H1 (cell line): ENCODE measurements around the gene ACADSB. TPM values are rescaled to one million over a fixed set of nuclear protein-coding genes. Genes with fewer than 3 reads are reported as not detected.

ENCODE experiments used
- CTCF ChIA-PET: fragments of 300-600 bp; sonication (Branson Sonifier 250); formaldehyde crosslinking; loops from one replicate; lab custom pipeline; 2021; ENCODE audit not compliant: partially characterized antibody; lab: Charles Lee
- POLR2A ChIA-PET: fragments of 300-600 bp; sonication (Branson Sonifier 250); formaldehyde crosslinking; loops from one replicate; lab custom pipeline; 2021; ENCODE audit warnings: inconsistent platforms; ENCODE audit not compliant: partially characterized antibody; lab: Charles Lee
- DNase-seq, 2 experiments: peaks; one replicate each; pipeline versions ENCODE4 v3.0.0 to v3.0.0-alpha.2; 2010 to 2022; ENCODE audit warnings: low spot score in 2 of 2, low read depth in 1 of 2, mixed read lengths in 1 of 2
- FAIRE-seq: peaks from 2 replicates; lab custom pipeline; 2011; peaks lifted over from hg19 to GRCh38; lab: Jason Lieb, UNC
- H2AFZ ChIP-seq: 2 replicates; pipeline ENCODE4 v1.8.1; 2012; ENCODE audit warnings: low read length, inconsistent platforms
- H2AK5ac ChIP-seq: 2 replicates; pipeline ENCODE4 v1.6.1; 2013; ENCODE audit warnings: low read depth, low read length
- H2BK120ac ChIP-seq: replicated peaks from 2 replicates; pipeline ENCODE3; 2013; ENCODE audit warnings: low read depth, low read length, inconsistent platforms
- H2BK12ac ChIP-seq: 2 replicates; pipeline ENCODE4 v1.6.1; 2013; ENCODE audit warnings: low read depth, low read length
- H2BK15ac ChIP-seq: 2 replicates; pipeline ENCODE4 v1.6.1; 2013; ENCODE audit warnings: low read length
- H2BK20ac ChIP-seq: 2 replicates; pipeline ENCODE4 v1.6.1; 2013; ENCODE audit warnings: low read length
- H2BK5ac ChIP-seq: 2 replicates; pipeline ENCODE4 v1.6.1; 2013; ENCODE audit warnings: low read depth, low read length
- H3K14ac ChIP-seq: 2 replicates; pipeline ENCODE4 v1.6.1; 2013; ENCODE audit warnings: inconsistent platforms; ENCODE audit not compliant: insufficient read length
- H3K18ac ChIP-seq: 2 replicates; pipeline ENCODE4 v1.6.1; 2013; ENCODE audit warnings: low read length; ENCODE audit errors: extremely low read depth
- H3K23ac ChIP-seq: 2 replicates; pipeline ENCODE4 v1.6.1; 2013; ENCODE audit warnings: inconsistent platforms; ENCODE audit not compliant: insufficient read length
- H3K23me2 ChIP-seq: 2 replicates; pipeline ENCODE4 v1.6.1; 2013; ENCODE audit warnings: low read depth, low read length
- H3K27ac ChIP-seq: 2 replicates; pipeline ENCODE4 v1.6.1; 2011; ENCODE audit warnings: low read depth, low read length, inconsistent platforms
- H3K27me3 ChIP-seq, 4 experiments: replicated peaks in 1 of 4; 1 replicate in 1 of 4; 2 replicates in 3 of 4; pipeline versions ENCODE4 v1.6.1 to v1.8.1; 2011 to 2013; ENCODE audit warnings: low read length in 3 of 4, mild to moderate bottlenecking in 3 of 4, inconsistent platforms in 2 of 4, mixed read lengths in 2 of 4, moderate library complexity in 1 of 4; ENCODE audit not compliant: control insufficient read depth in 3 of 4, insufficient read depth in 3 of 4; ENCODE audit errors: extremely low read depth in 1 of 4
- H3K36me3 ChIP-seq, 4 experiments: 2 replicates each; pipeline versions ENCODE4 v1.6.1 to v1.8.1; 2011 to 2013; ENCODE audit warnings: mild to moderate bottlenecking in 4 of 4, low read length in 3 of 4, moderate library complexity in 2 of 4, control low read depth in 1 of 4, inconsistent platforms in 1 of 4; ENCODE audit not compliant: insufficient read depth in 4 of 4, control insufficient read depth in 2 of 4
- H3K4ac ChIP-seq: replicated peaks from 2 replicates; pipeline ENCODE3; 2013; ENCODE audit warnings: low read length, low read depth, mixed read lengths, inconsistent platforms; ENCODE audit not compliant: insufficient read length
- H3K4me1 ChIP-seq, 4 experiments: replicated peaks in 1 of 4; 1 replicate in 1 of 4; 2 replicates in 3 of 4; pipeline versions ENCODE4 v1.6.1 to v1.8.1; 2011 to 2013; ENCODE audit warnings: low read length in 3 of 4, inconsistent platforms in 2 of 4, mixed read lengths in 1 of 4; ENCODE audit not compliant: insufficient read depth in 4 of 4, control insufficient read depth in 3 of 4
- H3K4me2 ChIP-seq, 2 experiments: 2 replicates each; pipeline versions ENCODE4 v1.6.1 to v1.8.1; 2011 to 2013; ENCODE audit warnings: low read depth in 2 of 2, low read length in 2 of 2, control low read depth in 1 of 2, inconsistent platforms in 1 of 2, mild to moderate bottlenecking in 1 of 2; ENCODE audit not compliant: insufficient read depth in 1 of 2
- H3K4me3 ChIP-seq, 4 experiments: fragments of 200-600, 300-600 bp in 1 of 4; sonication (generic), shearing (Covaris generic), sonication (Bioruptor Twin) in 1 of 4; 2 replicates each; pipeline versions ENCODE4 v1.5.1 to v1.8.1; 2011 to 2016; ENCODE audit warnings: low read length in 4 of 4, low read depth in 3 of 4, control low read depth in 2 of 4, inconsistent platforms in 2 of 4, mild to moderate bottlenecking in 2 of 4, mixed read lengths in 1 of 4, moderate library complexity in 1 of 4; ENCODE audit not compliant: insufficient read depth in 2 of 4; ENCODE audit errors: extremely low read depth in 1 of 4
- H3K56ac ChIP-seq: replicated peaks from 2 replicates; pipeline ENCODE3; 2013; ENCODE audit warnings: low read depth, mild to moderate bottlenecking, mixed read lengths, low read length, inconsistent platforms; ENCODE audit not compliant: insufficient read length
- H3K79me1 ChIP-seq: 2 replicates; pipeline ENCODE4 v1.6.1; 2013; ENCODE audit warnings: low read depth, low read length, control low read depth
- H3K79me2 ChIP-seq, 2 experiments: 2 replicates each; pipeline versions ENCODE4 v1.6.1 to v1.8.1; 2012 to 2013; ENCODE audit warnings: low read length in 2 of 2, mild to moderate bottlenecking in 2 of 2, inconsistent platforms in 1 of 2; ENCODE audit not compliant: insufficient read depth in 2 of 2, control insufficient read depth in 1 of 2
- H3K9ac ChIP-seq, 4 experiments: replicated peaks in 1 of 4; 1 replicate in 1 of 4; 2 replicates in 3 of 4; pipeline versions ENCODE4 v1.6.1 to v1.8.1; 2011 to 2013; ENCODE audit warnings: low read depth in 3 of 4, low read length in 3 of 4, control low read depth in 2 of 4, mild to moderate bottlenecking in 2 of 4, moderate library complexity in 2 of 4, inconsistent platforms in 1 of 4; ENCODE audit errors: extremely low read depth in 1 of 4
- H3K9me3 ChIP-seq, 2 experiments: 2 replicates each; pipeline versions ENCODE4 v1.6.1 to v1.8.1; 2012 to 2013; ENCODE audit warnings: mild to moderate bottlenecking in 2 of 2, moderate library complexity in 2 of 2, control low read depth in 1 of 2, inconsistent platforms in 1 of 2, low read depth in 1 of 2, low read length in 1 of 2, mixed read lengths in 1 of 2; ENCODE audit not compliant: insufficient read depth in 2 of 2
- H4K20me1 ChIP-seq, 2 experiments: replicated peaks in 1 of 2; 2 replicates each; pipeline versions ENCODE3 to v1.8.1; 2011 to 2013; ENCODE audit warnings: inconsistent platforms in 2 of 2, low read length in 2 of 2, mild to moderate bottlenecking in 1 of 2; ENCODE audit not compliant: insufficient read depth in 2 of 2, control insufficient read depth in 1 of 2
- H4K5ac ChIP-seq: 2 replicates; pipeline ENCODE4 v1.6.1; 2013; ENCODE audit warnings: low read length, low read depth, mixed read lengths, inconsistent platforms; ENCODE audit not compliant: insufficient read length
- H4K8ac ChIP-seq: 2 replicates; pipeline ENCODE4 v1.8.0; 2013; ENCODE audit warnings: mild to moderate bottlenecking, moderate library complexity, low read length, inconsistent platforms; ENCODE audit not compliant: insufficient read depth; ENCODE audit errors: extremely low read depth
- H4K91ac ChIP-seq: replicated peaks from 2 replicates; pipeline ENCODE3; 2013; ENCODE audit warnings: low read length, mixed read lengths, inconsistent platforms; ENCODE audit not compliant: insufficient read length
- FOSL1 ChIP-seq: IDR thresholded peaks from 2 replicates; pipeline ENCODE4 v1.6.1; 2011; ENCODE audit warnings: mild to moderate bottlenecking, low read depth, low read length, moderate library complexity; ENCODE audit not compliant: insufficient read depth
- MAFK ChIP-seq: IDR thresholded peaks from 2 replicates; pipeline ENCODE4 v1.6.1; 2012; ENCODE audit warnings: low read depth, mild to moderate bottlenecking, improper control_type of control experiment, low read length
- NRF1 ChIP-seq: IDR thresholded peaks from 2 replicates; pipeline ENCODE4 v1.6.1; 2011; ENCODE audit warnings: mild to moderate bottlenecking, low read depth, low read length, improper control_type of control experiment
- POLR2AphosphoS5 ChIP-seq: IDR thresholded peaks from 2 replicates; pipeline ENCODE4 v1.6.1; 2011; ENCODE audit warnings: low read depth, low read length
- TEAD4 ChIP-seq: IDR thresholded peaks from 2 replicates; pipeline ENCODE4 v1.6.1; 2012; ENCODE audit warnings: low read depth, low read length, inconsistent platforms, mixed read lengths
- YY1 ChIP-seq: IDR thresholded peaks from 2 replicates; pipeline ENCODE4 v1.6.1; 2011; ENCODE audit warnings: low read depth, mild to moderate bottlenecking, low read length
- WGBS, 2 experiments: shearing (Covaris generic) in 1 of 2; methylation state at CpG; one replicate each; pipeline versions ENCODE4 v1.1.6 to v1.1.7; 2013 to 2015; ENCODE audit warnings: low lambda C conversion rate in 2 of 2, mixed read lengths in 2 of 2, inconsistent platforms in 1 of 2, low coverage in 1 of 2, missing lambda C conversion rate in 1 of 2; ENCODE audit not compliant: insufficient replicate concordance in 2 of 2, insufficient coverage in 1 of 2, insufficient read length in 1 of 2; ENCODE audit errors: extremely low coverage in 1 of 2, missing lambda C conversion rate in 1 of 2; 5-methylcytosine and 5-hydroxymethylcytosine counted together
- polyA plus RNA-seq, 7 experiments: library from polyadenylated mRNA; depleted of rRNA in 3 of 7; stranded (reverse) in 5 of 7; unstranded in 2 of 7; fragments of >200 nt in 5 of 7; fragments of 200-250 nt in 2 of 7; gene quantifications; 1 replicate in 5 of 7; 2 replicates in 1 of 7; 4 replicates in 1 of 7; pipeline versions ENCODE4 v1.2.1 to v1.2.3, GENCODE V29; 2011 to 2013; ENCODE audit warnings: missing spikeins in 2 of 7, mixed read lengths in 2 of 7
- total RNA-seq: library from RNA; stranded (reverse); fragmentation: NEBNext Ultra II Directional; extraction: Animal tissue kit (Norgen Biotek cat#: 25700); gene quantifications from 2 replicates; pipeline ENCODE4 v1.2.1, GENCODE V29; 2021
- TF ChIP-seq, protein P1 (sequence below): IDR thresholded peaks from 2 replicates; pipeline ENCODE4 v1.6.1; 2012; ENCODE audit warnings: inconsistent platforms

ACADSB gene
- total and polyA plus RNA-seq, 2 of the 8 experiments (the other 6 are each of a cell fraction or from before 2014, with no cell fraction given): 5.6 to 11.2 TPM

DNA sequence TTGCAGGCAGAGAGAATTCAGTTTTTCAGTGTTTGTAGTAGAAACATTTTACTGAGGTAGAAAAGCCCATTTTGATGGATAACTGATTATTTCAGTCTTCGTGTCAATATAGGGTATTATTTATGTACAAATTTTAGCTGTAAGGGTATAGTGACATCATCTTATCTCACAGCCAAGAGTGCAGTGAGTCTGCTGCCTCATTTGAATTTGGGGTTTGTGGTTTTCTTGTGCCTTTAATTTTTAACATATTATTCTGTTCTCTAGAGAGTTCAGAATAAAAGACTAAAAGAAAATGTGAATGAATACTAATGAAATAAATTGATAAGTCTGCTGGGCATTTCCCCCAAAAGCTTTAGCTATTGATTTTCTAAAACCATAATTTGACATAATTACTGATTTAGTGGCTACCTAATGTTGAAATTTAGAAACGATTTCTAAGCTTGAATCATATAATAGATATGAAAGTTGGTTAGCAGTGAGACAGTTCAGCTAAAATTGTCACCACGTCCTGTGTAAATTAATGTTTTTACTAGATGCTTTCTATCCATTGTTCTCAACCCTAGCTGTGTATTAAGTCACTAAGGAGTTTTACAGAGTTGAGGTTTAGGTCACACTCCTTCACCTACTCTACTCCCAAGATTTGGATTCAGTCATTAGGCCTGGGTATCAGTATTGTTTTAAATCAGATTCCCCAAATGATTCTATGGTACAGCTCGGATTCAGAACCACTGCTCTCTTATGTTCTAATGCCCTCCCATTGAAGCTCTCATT, 37.3 kb downstream of the ACADSB start:
- no peak overlapping the region for H3K27ac ChIP-seq
- no peak overlapping the region for H2BK20ac ChIP-seq
- H2AFZ ChIP-seq: no peak overlapping the region
- H3K4me2 ChIP-seq: no peak overlapping the region
- no peaks in the 10 kb centered on the region for H3K23me2 ChIP-seq
- H3K4me3 ChIP-seq: no peak overlapping the region
- POLR2A ChIA-PET: interaction anchor here (1.2 kb wide), 1 partner anchor 99 kb away, joined by 4 read pairs; no protein-coding TSS in a partner anchor
- TF ChIP-seq POLR2AphosphoS5: no peak
- no peak for TF ChIP-seq TEAD4
- no peak for TF ChIP-seq FOSL1
- no peak for TF ChIP-seq MAFK
- TF ChIP-seq NRF1: no peak
- TF ChIP-seq, protein P1, sequence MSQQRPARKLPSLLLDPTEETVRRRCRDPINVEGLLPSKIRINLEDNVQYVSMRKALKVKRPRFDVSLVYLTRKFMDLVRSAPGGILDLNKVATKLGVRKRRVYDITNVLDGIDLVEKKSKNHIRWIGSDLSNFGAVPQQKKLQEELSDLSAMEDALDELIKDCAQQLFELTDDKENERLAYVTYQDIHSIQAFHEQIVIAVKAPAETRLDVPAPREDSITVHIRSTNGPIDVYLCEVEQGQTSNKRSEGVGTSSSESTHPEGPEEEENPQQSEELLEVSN: no peak
- TF ChIP-seq YY1: no peak
- CTCF ChIA-PET: interaction anchor here (0.9 to 4.7 kb wide), 13 partner anchors 13 to 513 kb away, joined by 3 to 20 read pairs (median 4); no protein-coding TSS in a partner anchor
- no peak overlapping the region for H2BK12ac ChIP-seq
- no peaks in the 10 kb centered on the region for H3K79me1 ChIP-seq
- no peaks in the 10 kb centered on the region for H4K20me1 ChIP-seq
- no peak overlapping the region for H3K4ac ChIP-seq
- H2BK5ac ChIP-seq: no peak overlapping the region
- no peak for FAIRE-seq
- H4K8ac ChIP-seq: no peak overlapping the region
- H3K14ac ChIP-seq: no peak overlapping the region
- H3K56ac ChIP-seq: no peak overlapping the region
- WGBS, 2 experiments: 84% methylated on average over 4 of the region's 4 CpGs; no CpG with 5 or more reads in 1 of the 2 experiments
- no peaks in the 10 kb centered on the region for H3K27me3 ChIP-seq
- H4K5ac ChIP-seq: no peak overlapping the region
- H3K4me1 ChIP-seq: no peaks in the 10 kb centered on the region
- H3K9me3 ChIP-seq: no peaks in the 10 kb centered on the region
- no peak overlapping the region for H2BK120ac ChIP-seq
- DNase-seq: no peak
- no peaks in the 10 kb centered on the region for H3K79me2 ChIP-seq
- H2BK15ac ChIP-seq: no peak overlapping the region
- H4K91ac ChIP-seq: no peak overlapping the region
- peaks cover 0 to 12% (median 7%) of the 10 kb centered on the region in 4 experiments; a peak in 6 of 8 replicates for H3K36me3 ChIP-seq
- H3K9ac ChIP-seq: no peak overlapping the region
- H3K23ac ChIP-seq: no peak overlapping the region
- no peak overlapping the region for H3K18ac ChIP-seq
- H2AK5ac ChIP-seq: no peak overlapping the region
